AG20443 (cell line): Measurements from ENCODE around the gene RTTN.

Experiments used
- DNase-seq: peaks from one replicate; pipeline ENCODE4 v3.0.0; 2012; ENCODE audit warnings: low spot score, mixed read lengths

The RTTN gene

GRCh38 chr18:70028734-70029133 is 176.8 kb downstream of the RTTN start:
- no peak for DNase-seq

- no peak for DNase-seq
Observed at GRCh38 chr18:70028084-70028483, 177.4 kb downstream of the RTTN start.

GRCh38 chr18:70025580-70025979 is 179.9 kb downstream of the RTTN start:
- no peak for DNase-seq

- no peak for DNase-seq
Observed at GRCh38 chr18:70024829-70025228, 180.7 kb downstream of the RTTN start.

GRCh38 chr18:70024093-70024492 is 181.4 kb downstream of the RTTN start:
- DNase-seq, result no peak

- DNase-seq, result no peak
Observed at GRCh38 chr18:70022636-70023035, 182.9 kb downstream of the RTTN start.

GRCh38 chr18:70021498-70021897 is 184.0 kb downstream of the RTTN start:
- DNase-seq, result no peak

- DNase-seq, result no peak
Observed at GRCh38 chr18:70021043-70021442, 184.4 kb downstream of the RTTN start.

- no peak for DNase-seq
Observed at GRCh38 chr18:70019991-70020390, 185.5 kb downstream of the RTTN start.

GRCh38 chr18:70019136-70019535 is 186.4 kb downstream of the RTTN start:
- DNase-seq, result no peak

- DNase-seq, result no peak
Observed at GRCh38 chr18:70015127-70015526, 190.4 kb downstream of the RTTN start.

GRCh38 chr18:70005580-70005979 is 199.9 kb downstream of the RTTN start:
- DNase-seq, result no peak

GRCh38 chr18:70004696-70005095 is 200.8 kb downstream of the RTTN start:
- no peak for DNase-seq

GRCh38 chr18:69999656-70000055 is 205.8 kb downstream of the RTTN start:
- no peak for DNase-seq

GRCh38 chr18:69998523-69998987 is 206.9 kb downstream of the RTTN start:
- no peak for DNase-seq

- DNase-seq, result no peak
Observed at GRCh38 chr18:69996951-69997798, 208.3 kb downstream of the RTTN start.

GRCh38 chr18:69996417-69996816 is 209.1 kb downstream of the RTTN start:
- no peak for DNase-seq

- DNase-seq, result no peak
Observed at GRCh38 chr18:69995774-69996173, 209.7 kb downstream of the RTTN start.

- DNase-seq, result no peak
Observed at GRCh38 chr18:69992776-69993175, 212.7 kb downstream of the RTTN start.

GRCh38 chr18:69987870-69988269 is 217.6 kb downstream of the RTTN start:
- no peak for DNase-seq

- DNase-seq, result no peak
Observed at GRCh38 chr18:69985239-69985638, 220.2 kb downstream of the RTTN start.

GRCh38 chr18:69982417-69982816 is 223.1 kb downstream of the RTTN start:
- no peak for DNase-seq

GRCh38 chr18:69981948-69982347 is 223.5 kb downstream of the RTTN start:
- DNase-seq, result no peak
